ENCODE data around the gene MXD1.

- TF ChIP-seq CTCF (IDR thresholded peaks at IDR 0.05) (no peak), POLR2A (IDR thresholded peaks at IDR 0.05) (no peak)
Measured at GRCh38 chr2:69977186-69977585, 62.3 kb downstream of the MXD1 start.
